Neural cell (in vitro differentiated cells): ENCODE measurements around the gene NPHP4.

Source experiments
- CTCF ChIP-seq: fragments of 450-650 bp; IDR thresholded peaks from 2 replicates; pipeline ENCODE4 v1.5.1; 2014; ENCODE audit warnings: antibody characterized with exemption, mild to moderate bottlenecking, moderate library complexity; ENCODE audit not compliant: poor library complexity, severe bottlenecking
- EP300 ChIP-seq: fragments of 450-650 bp; conservative IDR thresholded peaks from 2 replicates; pipeline ENCODE4 v1.6.1; 2014; ENCODE audit warnings: antibody characterized with exemption, mild to moderate bottlenecking, moderate library complexity; ENCODE audit not compliant: poor library complexity, severe bottlenecking
- EZH2 ChIP-seq: fragments of 200-600, 300-800 bp; shearing (Covaris generic), sonication (generic); IDR thresholded peaks from 2 replicates; pipeline ENCODE4 v1.6.1; 2014; ENCODE audit warnings: antibody characterized with exemption, low read length, borderline replicate concordance, mild to moderate bottlenecking; ENCODE audit not compliant: insufficient read depth, poor library complexity, severe bottlenecking
- POLR2AphosphoS5 ChIP-seq: IDR thresholded peaks from 2 replicates; pipeline ENCODE4 v1.6.1; 2012
- REST ChIP-seq: IDR thresholded peaks from 2 replicates; pipeline ENCODE4 v1.6.1; 2012; ENCODE audit warnings: borderline replicate concordance
- TAF1 ChIP-seq: IDR thresholded peaks from 2 replicates; pipeline ENCODE4 v1.6.1; 2012; ENCODE audit warnings: low read depth

- TF ChIP-seq POLR2AphosphoS5 (no peak), CTCF (no peak), EZH2 (no peak), TAF1 (no peak), EP300 (no peak), REST (no peak)
These were observed 42.5 kb upstream of the NPHP4 start for GRCh38 chr1:6034750-6035096.
